H9 (cell line): Measurements from ENCODE around the gene QSOX2. TPM values are rescaled to one million over a fixed set of nuclear protein-coding genes. Genes with fewer than 3 reads are reported as not detected.

ENCODE experiments used
- DNase-seq: peaks from one replicate; pipeline ENCODE4 v3.0.0-alpha.2; 2017
- H2AFZ ChIP-seq: one replicate; pipeline ENCODE4 v1.6.1; 2013; ENCODE audit warnings: mild to moderate bottlenecking, low read length, control low read depth, moderate library complexity
- H2AK5ac ChIP-seq: 2 replicates; pipeline ENCODE4 v1.6.1; 2013; ENCODE audit warnings: low read length, control low read depth, mixed read lengths; ENCODE audit not compliant: insufficient read length
- H2BK120ac ChIP-seq: one replicate; pipeline ENCODE4 v1.6.1; 2013; ENCODE audit warnings: low read depth, mild to moderate bottlenecking, low read length, control low read depth, inconsistent platforms; ENCODE audit not compliant: poor library complexity, severe bottlenecking
- H2BK12ac ChIP-seq: 2 replicates; pipeline ENCODE4 v1.6.1; 2013; ENCODE audit warnings: low read length, control low read depth, mixed read lengths, low read depth; ENCODE audit not compliant: insufficient read length
- H2BK15ac ChIP-seq: 2 replicates; pipeline ENCODE4 v1.6.1; 2013; ENCODE audit warnings: low read depth, low read length, control low read depth
- H2BK20ac ChIP-seq: one replicate; pipeline ENCODE4 v1.6.1; 2013; ENCODE audit warnings: low read depth, mild to moderate bottlenecking, low read length, control low read depth, inconsistent platforms; ENCODE audit not compliant: poor library complexity, severe bottlenecking
- H2BK5ac ChIP-seq: 2 replicates; pipeline ENCODE4 v1.6.1; 2013; ENCODE audit warnings: low read length, control low read depth, mixed read lengths; ENCODE audit not compliant: insufficient read length
- H3K14ac ChIP-seq: 2 replicates; pipeline ENCODE4 v1.6.1; 2013; ENCODE audit warnings: low read length, control low read depth; ENCODE audit not compliant: insufficient read depth
- H3K18ac ChIP-seq: 2 replicates; pipeline ENCODE4 v1.6.1; 2013; ENCODE audit warnings: low read depth, mild to moderate bottlenecking, mixed read lengths, low read length, control low read depth; ENCODE audit not compliant: insufficient read length
- H3K23ac ChIP-seq: 2 replicates; pipeline ENCODE4 v1.6.1; 2013; ENCODE audit warnings: low read length, control low read depth, mixed read lengths, low read depth; ENCODE audit not compliant: insufficient read length
- H3K23me2 ChIP-seq: 2 replicates; pipeline ENCODE4 v1.6.1; 2013; ENCODE audit warnings: low read depth, mild to moderate bottlenecking, mixed read lengths, low read length, control low read depth; ENCODE audit not compliant: insufficient read length, poor library complexity, severe bottlenecking
- H3K27ac ChIP-seq: 2 replicates; pipeline ENCODE4 v1.5.1; 2013; ENCODE audit warnings: low read length, control low read depth, mixed read lengths, low read depth; ENCODE audit not compliant: insufficient read length
- H3K27me3 ChIP-seq: 2 replicates; pipeline ENCODE4 v1.6.1; 2013; ENCODE audit warnings: low read length, control low read depth, inconsistent platforms; ENCODE audit not compliant: insufficient read depth
- H3K4ac ChIP-seq: 2 replicates; pipeline ENCODE4 v1.6.1; 2013; ENCODE audit warnings: low read depth, mild to moderate bottlenecking, control low read depth, inconsistent platforms, low read length, moderate library complexity
- H3K4me1 ChIP-seq: 2 replicates; pipeline ENCODE4 v1.6.1; 2013; ENCODE audit warnings: low read length, control low read depth, inconsistent platforms; ENCODE audit not compliant: insufficient read depth
- H3K4me2 ChIP-seq: 2 replicates; pipeline ENCODE4 v1.6.1; 2013; ENCODE audit warnings: low read length, control low read depth, mixed read lengths; ENCODE audit not compliant: insufficient read length, insufficient read depth
- H3K56ac ChIP-seq: 2 replicates; pipeline ENCODE4 v1.6.1; 2013; ENCODE audit warnings: low read depth, mild to moderate bottlenecking, mixed read lengths, low read length, control low read depth; ENCODE audit not compliant: insufficient read length
- H3K79me1 ChIP-seq: 2 replicates; pipeline ENCODE4 v1.6.1; 2013; ENCODE audit warnings: low read depth, mild to moderate bottlenecking, moderate library complexity, low read length, control low read depth, inconsistent platforms; ENCODE audit not compliant: insufficient read depth, poor library complexity, severe bottlenecking
- H3K79me2 ChIP-seq: 2 replicates; pipeline ENCODE4 v1.6.1; 2013; ENCODE audit warnings: low read length, control low read depth, inconsistent platforms; ENCODE audit not compliant: insufficient read depth
- H3K9ac ChIP-seq: 2 replicates; pipeline ENCODE4 v1.6.1; 2013; ENCODE audit warnings: low read length, control low read depth, mixed read lengths; ENCODE audit not compliant: insufficient read length; ENCODE audit errors: extremely low read depth
- H3K9me3 ChIP-seq: one replicate; pipeline ENCODE4 v1.6.1; 2013; ENCODE audit warnings: low read depth, low read length, inconsistent platforms; ENCODE audit not compliant: control insufficient read depth
- H3T11ph ChIP-seq: one replicate; pipeline ENCODE4 v1.6.1; 2013; ENCODE audit warnings: mild to moderate bottlenecking, low read length, control low read depth, inconsistent platforms
- H4K20me1 ChIP-seq: one replicate; pipeline ENCODE4 v1.6.1; 2013; ENCODE audit not compliant: control insufficient read depth, insufficient read length, insufficient read depth
- H4K5ac ChIP-seq: 2 replicates; pipeline ENCODE4 v1.6.1; 2013; ENCODE audit warnings: low read depth, mild to moderate bottlenecking, mixed read lengths, low read length, control low read depth; ENCODE audit not compliant: insufficient read length
- H4K8ac ChIP-seq: replicated peaks from 2 replicates; pipeline ENCODE4 v1.6.1; 2013; ENCODE audit warnings: low read length, control low read depth, mixed read lengths, low read depth; ENCODE audit not compliant: insufficient read length
- H4K91ac ChIP-seq: 2 replicates; pipeline ENCODE4 v1.6.1; 2013; ENCODE audit warnings: low read depth, mild to moderate bottlenecking, moderate library complexity, mixed read lengths, low read length, control low read depth; ENCODE audit not compliant: insufficient read length
- H3K27ac Mint-ChIP-seq, 3 experiments: 2 replicates in 2 of 3; 3 replicates in 1 of 3; pipeline ENCODE4 v1.8.0; 2020 to 2021; ENCODE audit warnings: mixed read lengths in 3 of 3, mild to moderate bottlenecking in 1 of 3, moderate library complexity in 1 of 3
- H3K27me3 Mint-ChIP-seq: 2 replicates; pipeline ENCODE4 v1.8.0; 2021; ENCODE audit warnings: low read depth, mild to moderate bottlenecking, moderate library complexity, mixed read lengths
- H3K36me3 Mint-ChIP-seq, 3 experiments: 2 replicates in 2 of 3; 3 replicates in 1 of 3; pipeline ENCODE4 v1.8.0; 2020 to 2021; ENCODE audit warnings: low read depth in 3 of 3, mixed read lengths in 3 of 3; ENCODE audit not compliant: insufficient read depth in 1 of 3
- H3K4me1 Mint-ChIP-seq, 2 experiments: 2 replicates each; pipeline ENCODE4 v1.8.0; 2020; ENCODE audit warnings: mixed read lengths in 2 of 2
- H3K4me3 Mint-ChIP-seq, 2 experiments: 2 replicates in 1 of 2; 3 replicates in 1 of 2; pipeline ENCODE4 v1.8.0; 2020 to 2021; ENCODE audit warnings: mild to moderate bottlenecking in 2 of 2, mixed read lengths in 2 of 2, moderate library complexity in 1 of 2
- H3K9me3 Mint-ChIP-seq, 2 experiments: 2 replicates in 1 of 2; 3 replicates in 1 of 2; pipeline ENCODE4 v1.8.0; 2020; ENCODE audit warnings: mild to moderate bottlenecking in 2 of 2, mixed read lengths in 2 of 2, moderate library complexity in 1 of 2
- WGBS: extraction: QIAGEN DNeasy Blood & Tissue Kit; methylation state at CpG from one replicate; pipeline ENCODE4 v1.1.7; 2013; ENCODE audit warnings: missing lambda C conversion rate, low lambda C conversion rate, mixed read lengths; ENCODE audit not compliant: insufficient read length; ENCODE audit errors: extremely low coverage; 5-methylcytosine and 5-hydroxymethylcytosine counted together
- total RNA-seq: library from RNA; stranded (reverse); gene quantifications from 2 replicates; pipeline ENCODE4 v1.2.1, GENCODE V29; 2021
- TF ChIP-seq, protein P1 (sequence below): fragments of 200-600 bp; sonication (generic); conservative IDR thresholded peaks from 3 replicates; pipeline ENCODE4 v1.8.0; 2021; ENCODE audit warnings: antibody characterized with exemption, mild to moderate bottlenecking

Gene QSOX2
- total RNA-seq, 1 experiment from 2014 or later: 25.8 TPM

GRCh38 chr9:136210276-136210675 is 35.3 kb downstream of the QSOX2 start:
- Histone ChIP-seq H2BK20ac (no peak overlapping the region), H3K56ac (no peak overlapping the region), H3T11ph (no peak overlapping the region), H3K23ac (no peak overlapping the region), H4K20me1 (no peaks in the 10 kb centered on the region), H3K9me3 (no peaks in the 10 kb centered on the region), H4K91ac (no peak overlapping the region), H2BK12ac (no peak overlapping the region), H3K79me1 (no peaks in the 10 kb centered on the region), H3K4me2 (no peak overlapping the region), H2AFZ (no peak overlapping the region), H3K4me1 (no peaks in the 10 kb centered on the region), H3K9ac (no peak overlapping the region), H2BK5ac (no peak overlapping the region), H3K27ac (no peak overlapping the region), H3K4ac (no peak overlapping the region), H3K27me3 (peaks cover 4% of the 10 kb centered on the region; the same call in 1 of the 2 replicates), H2AK5ac (no peak overlapping the region), H3K79me2 (no peaks in the 10 kb centered on the region), H2BK15ac (no peak overlapping the region), H3K18ac (no peak overlapping the region), H4K5ac (no peak overlapping the region), H3K14ac (no peak overlapping the region), H2BK120ac (no peak overlapping the region), H3K23me2 (no peaks in the 10 kb centered on the region), H4K8ac (no peak overlapping the region)
- no CpG with 5 or more reads among the region's 16 CpGs for WGBS
- H3K4me1 Mint-ChIP-seq: peaks cover 0 to 9% of the 10 kb centered on the region in 2 experiments; a peak in 1 of 4 replicates
- peaks cover 33 to 55% (median 52%) of the 10 kb centered on the region in 3 experiments for H3K36me3 Mint-ChIP-seq
- H3K4me3 Mint-ChIP-seq: no peak overlapping the region
- no peaks in the 10 kb centered on the region; a peak in 1 of 5 replicates for H3K9me3 Mint-ChIP-seq
- H3K27me3 Mint-ChIP-seq: peaks cover 14% of the 10 kb centered on the region
- H3K27ac Mint-ChIP-seq: no peak overlapping the region
- TF ChIP-seq, protein P1, sequence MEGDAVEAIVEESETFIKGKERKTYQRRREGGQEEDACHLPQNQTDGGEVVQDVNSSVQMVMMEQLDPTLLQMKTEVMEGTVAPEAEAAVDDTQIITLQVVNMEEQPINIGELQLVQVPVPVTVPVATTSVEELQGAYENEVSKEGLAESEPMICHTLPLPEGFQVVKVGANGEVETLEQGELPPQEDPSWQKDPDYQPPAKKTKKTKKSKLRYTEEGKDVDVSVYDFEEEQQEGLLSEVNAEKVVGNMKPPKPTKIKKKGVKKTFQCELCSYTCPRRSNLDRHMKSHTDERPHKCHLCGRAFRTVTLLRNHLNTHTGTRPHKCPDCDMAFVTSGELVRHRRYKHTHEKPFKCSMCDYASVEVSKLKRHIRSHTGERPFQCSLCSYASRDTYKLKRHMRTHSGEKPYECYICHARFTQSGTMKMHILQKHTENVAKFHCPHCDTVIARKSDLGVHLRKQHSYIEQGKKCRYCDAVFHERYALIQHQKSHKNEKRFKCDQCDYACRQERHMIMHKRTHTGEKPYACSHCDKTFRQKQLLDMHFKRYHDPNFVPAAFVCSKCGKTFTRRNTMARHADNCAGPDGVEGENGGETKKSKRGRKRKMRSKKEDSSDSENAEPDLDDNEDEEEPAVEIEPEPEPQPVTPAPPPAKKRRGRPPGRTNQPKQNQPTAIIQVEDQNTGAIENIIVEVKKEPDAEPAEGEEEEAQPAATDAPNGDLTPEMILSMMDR: no peak
- DNase-seq: no peak
